Fibroblast of villous mesenchyme (primary cell): ENCODE data around the gene PRKCD. TPM values are rescaled to one million over a fixed set of nuclear protein-coding genes. Genes with fewer than 3 reads are reported as not detected.

Source experiments
- DNase-seq: peaks from one replicate; pipeline ENCODE4 v3.0.0-alpha.2; 2010; ENCODE audit warnings: low read depth
- H3K4me3 ChIP-seq: 2 replicates; pipeline ENCODE4 v1.5.1; 2011; ENCODE audit warnings: low read depth, mild to moderate bottlenecking, low read length
- CTCF ChIP-seq: IDR thresholded peaks from 2 replicates; pipeline ENCODE4 v1.5.1; 2012; ENCODE audit warnings: low read depth, mild to moderate bottlenecking, low read length; ENCODE audit not compliant: insufficient read depth
- total RNA-seq: library from RNA; depleted of rRNA; stranded (reverse); fragments of >200 nt; gene quantifications from 2 replicates; pipeline ENCODE4 v1.2.3, GENCODE V29; 2012

The PRKCD gene
- total RNA-seq, 1 donor: 1.7 TPM

- TF ChIP-seq CTCF: no peak
- peak overlapping the region; percentile 89 for H3K4me3 ChIP-seq
- DNase-seq: peak; percentile 24
Measured at GRCh38 chr3:53161820-53162671, 1.0 kb downstream of the PRKCD start.

DNA sequence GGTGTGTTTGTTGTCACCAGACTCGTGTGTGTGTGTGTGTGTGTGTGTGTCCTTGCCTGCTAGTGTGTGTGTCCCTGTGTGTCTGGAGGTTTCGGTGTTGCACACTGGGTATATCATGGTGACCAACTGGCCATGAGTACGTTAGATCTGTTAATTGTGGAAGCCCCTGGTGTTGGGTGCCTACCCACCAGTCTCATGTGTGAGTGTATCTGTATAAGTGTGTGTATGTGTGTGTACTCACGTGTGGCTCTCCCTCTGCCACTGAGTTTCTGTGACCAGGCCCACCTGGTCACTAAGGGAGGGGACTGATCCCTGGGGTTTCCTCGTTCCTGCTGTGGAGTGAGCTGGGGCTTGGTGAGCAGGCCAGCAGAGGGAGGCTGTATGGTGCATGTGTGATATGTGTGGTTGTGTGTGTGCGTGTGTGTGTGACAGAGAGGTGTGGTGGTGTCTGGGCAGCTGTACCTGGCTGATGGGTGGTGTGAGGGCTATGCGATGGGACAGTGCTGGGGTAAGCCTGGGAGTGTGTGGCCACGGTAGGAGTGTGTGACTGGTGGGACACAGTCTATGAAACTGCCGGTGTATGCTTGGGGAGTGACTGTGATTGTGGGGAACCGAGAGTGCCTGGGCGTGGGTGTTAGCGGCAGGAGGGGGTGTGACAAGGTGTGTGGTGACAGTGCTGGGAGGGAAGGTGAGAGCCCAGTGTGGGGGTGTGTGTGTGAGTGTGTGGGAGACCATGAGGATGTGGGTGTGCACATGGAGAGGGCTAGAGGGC, 1.8 kb downstream of the PRKCD start:
- no peak for TF ChIP-seq CTCF
- peak overlapping the region; percentile 89 for H3K4me3 ChIP-seq
- no peak for DNase-seq

- no peak for TF ChIP-seq CTCF
- no peak overlapping the region for H3K4me3 ChIP-seq
- DNase-seq: no peak
Measured at GRCh38 chr3:53163444-53164387, 2.7 kb downstream of the PRKCD start.

GRCh38 chr3:53164911-53165310, 3.9 kb downstream of the PRKCD start:
- no peak for DNase-seq
- no peak for TF ChIP-seq CTCF
- no peak overlapping the region for H3K4me3 ChIP-seq

GRCh38 chr3:53166206-53166605, 5.2 kb downstream of the PRKCD start:
- DNase-seq: no peak
- no peak overlapping the region for H3K4me3 ChIP-seq
- TF ChIP-seq CTCF: no peak

GRCh38 chr3:53166781-53167291, 5.8 kb downstream of the PRKCD start:
- peak; percentile 73 for DNase-seq
- H3K4me3 ChIP-seq: no peak overlapping the region
- no peak for TF ChIP-seq CTCF
